GM12872 (cell line): Measurements from ENCODE around the gene ATP8B4.

ENCODE experiments used
- TF ChIP-seq, protein P1 (sequence below): IDR thresholded peaks from 3 replicates; pipeline ENCODE4 v1.5.1; 2011; ENCODE audit warnings: low read depth, mild to moderate bottlenecking, low read length, moderate library complexity; ENCODE audit not compliant: insufficient read depth

ATP8B4 gene

DNA sequence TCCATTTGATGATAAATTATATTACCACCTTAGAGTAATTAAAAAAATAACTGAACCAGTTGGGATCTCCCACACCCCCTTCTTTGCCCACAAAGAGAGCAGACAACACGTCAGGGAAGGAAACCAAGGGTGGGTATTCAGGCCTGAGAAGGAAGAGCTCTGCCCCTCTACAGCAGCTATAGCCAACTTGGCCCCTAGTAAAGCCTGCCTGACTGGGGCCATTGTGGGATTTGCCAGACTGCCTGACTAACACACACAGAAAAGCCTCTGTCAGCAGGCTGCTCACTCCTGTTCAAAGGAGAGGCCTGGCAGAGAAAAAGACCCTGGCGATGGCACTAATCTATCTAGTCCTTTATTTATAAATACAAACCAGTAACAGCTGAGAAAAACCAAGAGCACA is 41.4 kb downstream of the ATP8B4 start:
- TF ChIP-seq, protein P1, sequence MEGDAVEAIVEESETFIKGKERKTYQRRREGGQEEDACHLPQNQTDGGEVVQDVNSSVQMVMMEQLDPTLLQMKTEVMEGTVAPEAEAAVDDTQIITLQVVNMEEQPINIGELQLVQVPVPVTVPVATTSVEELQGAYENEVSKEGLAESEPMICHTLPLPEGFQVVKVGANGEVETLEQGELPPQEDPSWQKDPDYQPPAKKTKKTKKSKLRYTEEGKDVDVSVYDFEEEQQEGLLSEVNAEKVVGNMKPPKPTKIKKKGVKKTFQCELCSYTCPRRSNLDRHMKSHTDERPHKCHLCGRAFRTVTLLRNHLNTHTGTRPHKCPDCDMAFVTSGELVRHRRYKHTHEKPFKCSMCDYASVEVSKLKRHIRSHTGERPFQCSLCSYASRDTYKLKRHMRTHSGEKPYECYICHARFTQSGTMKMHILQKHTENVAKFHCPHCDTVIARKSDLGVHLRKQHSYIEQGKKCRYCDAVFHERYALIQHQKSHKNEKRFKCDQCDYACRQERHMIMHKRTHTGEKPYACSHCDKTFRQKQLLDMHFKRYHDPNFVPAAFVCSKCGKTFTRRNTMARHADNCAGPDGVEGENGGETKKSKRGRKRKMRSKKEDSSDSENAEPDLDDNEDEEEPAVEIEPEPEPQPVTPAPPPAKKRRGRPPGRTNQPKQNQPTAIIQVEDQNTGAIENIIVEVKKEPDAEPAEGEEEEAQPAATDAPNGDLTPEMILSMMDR: no peak

DNA sequence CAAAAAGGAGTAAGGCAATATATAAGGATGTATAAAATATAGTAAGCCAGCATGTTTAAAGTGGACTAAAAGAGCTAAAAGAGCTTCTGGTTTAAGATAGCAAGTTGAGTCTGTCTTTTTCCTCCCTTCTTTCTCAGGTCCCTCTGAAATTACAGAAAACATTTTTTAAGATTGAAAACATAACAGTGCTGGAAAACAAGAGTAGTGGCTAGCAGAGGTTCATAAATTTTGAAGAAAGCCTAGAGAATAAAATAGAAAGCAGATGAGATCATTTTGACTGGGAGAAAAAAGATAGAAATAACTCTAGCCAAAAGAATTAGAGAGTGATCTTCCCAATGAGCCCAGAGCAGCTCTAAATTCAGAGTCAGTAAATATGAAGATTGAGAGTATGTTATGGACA is 41.9 kb downstream of the ATP8B4 start:
- TF ChIP-seq, protein P1: no peak

- TF ChIP-seq, protein P1: no peak
These were observed 43.7 kb downstream of the ATP8B4 start for GRCh38 chr15:50075319-50075718.

DNA sequence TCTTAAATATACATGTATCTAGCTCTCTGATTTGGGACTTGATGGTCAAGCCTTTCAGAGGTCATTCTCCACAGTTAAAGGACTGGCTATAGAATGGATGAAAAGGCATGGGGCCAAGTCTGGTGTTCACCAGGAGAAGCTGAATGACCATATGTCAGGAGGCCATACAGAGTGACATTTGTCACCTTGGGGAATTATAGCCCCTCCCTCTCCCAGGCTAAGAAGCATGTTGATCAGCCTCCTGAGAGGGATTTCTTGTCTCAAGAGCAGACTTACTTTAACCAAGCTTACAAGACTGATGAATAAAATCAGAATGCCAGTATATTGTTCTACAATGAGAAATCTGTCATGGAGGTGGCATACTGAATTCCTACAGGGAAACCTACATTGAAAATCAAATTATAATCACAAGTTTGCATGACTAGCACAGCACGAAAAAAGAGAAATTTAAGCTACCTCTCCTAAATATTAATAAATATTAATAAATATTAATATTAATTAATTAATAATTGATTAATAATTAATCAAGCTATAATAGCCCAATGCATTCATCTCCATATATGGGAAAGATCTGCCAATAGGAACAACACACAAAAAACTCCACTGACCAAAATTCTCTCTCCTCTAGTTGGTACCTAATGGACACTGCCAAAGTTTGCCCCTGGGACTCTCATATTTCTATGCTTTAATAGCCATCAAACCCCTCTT is 47.3 kb downstream of the ATP8B4 start:
- TF ChIP-seq, protein P1: no peak

DNA sequence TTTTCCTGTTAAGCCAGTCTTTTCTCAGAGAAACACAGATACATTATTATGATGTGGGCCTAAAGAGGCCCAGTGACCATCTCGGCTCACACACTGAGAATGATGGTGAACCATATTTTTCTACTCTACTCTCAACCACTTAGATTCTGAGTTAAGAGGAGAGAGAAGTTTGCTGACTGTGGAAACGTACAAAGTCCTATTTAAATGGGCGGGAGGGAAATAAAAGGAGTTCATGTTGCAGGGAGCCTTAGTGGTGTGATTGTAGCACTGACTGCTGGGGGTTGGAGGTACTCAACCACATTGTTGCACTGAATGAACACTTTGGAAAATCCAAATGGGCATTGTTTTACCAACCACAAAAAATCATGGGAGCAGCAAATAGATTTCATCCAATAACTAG is 51.0 kb downstream of the ATP8B4 start:
- TF ChIP-seq, protein P1: no peak

GRCh38 chr15:50067254-50067653 is 51.8 kb downstream of the ATP8B4 start:
- TF ChIP-seq, protein P1: no peak

DNA sequence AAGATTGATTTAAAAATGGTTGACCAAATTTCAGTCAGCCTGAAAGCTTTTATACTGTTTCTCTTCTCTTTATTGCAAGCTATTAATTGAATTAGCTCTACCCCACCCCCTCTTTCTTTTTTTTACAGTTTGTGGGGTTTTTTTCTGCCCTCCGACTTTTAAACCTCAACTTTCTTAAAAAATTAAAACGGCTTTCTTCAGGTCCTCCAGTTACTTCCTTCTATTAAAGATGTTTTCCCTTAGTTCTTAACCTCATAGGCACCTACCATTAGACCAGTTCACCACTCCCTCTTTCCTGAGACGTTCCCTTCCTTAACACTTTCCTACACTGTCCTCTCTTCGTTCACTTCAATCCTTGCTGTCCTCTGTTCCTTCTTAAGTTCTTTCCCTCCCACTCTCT is 52.4 kb downstream of the ATP8B4 start:
- TF ChIP-seq, protein P1: no peak
